K562 (cell line): Measurements from ENCODE around the gene ADRA2B. TPM values are rescaled to one million over a fixed set of nuclear protein-coding genes. Genes with fewer than 3 reads are reported as not detected.

Source experiments
- ATAC-seq: fragments of 200-7000 bp; cut with Tn5 transposase; 3 replicates; pipeline ENCODE4 v1.9.1; 2020; ENCODE audit warnings: moderate library complexity
- BruUV-seq: library from RNA; stranded (reverse); fragments of 400-500 nt; replicated peaks from 2 replicates; lab custom pipeline; 2021; lab: Mats Ljungman, UMichigan
- CTCF ChIA-PET: fragments of 300-600 bp; formaldehyde crosslinking; extraction: SDS; loops from one replicate; lab custom pipeline; 2021; ENCODE audit warnings: low intra/inter-chr PET ratio; lab: Yijun Ruan, JAX
- POLR2A ChIA-PET: fragments of 300-600, 350-650 bp; sonication (Branson Sonifier 250); formaldehyde crosslinking; extraction: SDS; loops from one replicate; lab custom pipeline; 2021; ENCODE audit warnings: antibody characterized with exemption, inconsistent platforms; lab: Yijun Ruan, JAX
- DNase-seq, 4 experiments: peaks; one replicate each; pipeline versions ENCODE4 v3.0.0 to v3.0.0-alpha.2; 2011 to 2018; ENCODE audit warnings: low spot score in 3 of 4, mixed read lengths in 3 of 4; ENCODE audit errors: extremely low read depth in 1 of 4
- FAIRE-seq: peaks from 2 replicates; lab custom pipeline; 2011; peaks lifted over from hg19 to GRCh38; lab: Jason Lieb, UNC
- H2AFZ ChIP-seq: 2 replicates; pipeline ENCODE4 v1.6.0; 2011; ENCODE audit warnings: low read depth, low read length, control low read depth, inconsistent platforms
- H3K27ac ChIP-seq: fragments of 200-600 bp; 3 replicates; pipeline ENCODE4 v1.8.0; 2011; ENCODE audit warnings: low read depth, mild to moderate bottlenecking, control low read depth, inconsistent platforms, low read length, moderate library complexity, mixed read lengths; ENCODE audit errors: extremely low read depth
- H3K27me3 ChIP-seq, 2 experiments: fragments of 300-600 bp in 1 of 2; 2 replicates in 1 of 2; 3 replicates in 1 of 2; pipeline versions ENCODE4 v1.6.0 to v1.8.0; 2011; ENCODE audit warnings: inconsistent platforms in 2 of 2, low read length in 2 of 2, mild to moderate bottlenecking in 1 of 2, mixed read lengths in 1 of 2, moderate library complexity in 1 of 2; ENCODE audit not compliant: control insufficient read depth in 2 of 2, insufficient read depth in 2 of 2
- H3K36me3 ChIP-seq: fragments of 300-600 bp; 3 replicates; pipeline ENCODE4 v1.8.0; 2011; ENCODE audit warnings: mild to moderate bottlenecking, low read length, inconsistent platforms; ENCODE audit not compliant: control insufficient read depth, insufficient read depth
- H3K4me1 ChIP-seq, 2 experiments: fragments of 200-600 bp in 1 of 2; replicated peaks in 1 of 2; 2 replicates in 1 of 2; 3 replicates in 1 of 2; pipeline versions ENCODE4 v1.5.1 to v1.8.0; 2011; ENCODE audit warnings: inconsistent platforms in 2 of 2, low read length in 2 of 2, mild to moderate bottlenecking in 1 of 2, mixed read lengths in 1 of 2, moderate library complexity in 1 of 2; ENCODE audit not compliant: control insufficient read depth in 2 of 2, insufficient read depth in 2 of 2
- H3K4me2 ChIP-seq: 2 replicates; pipeline ENCODE4 v1.6.1; 2011; ENCODE audit warnings: low read length, control low read depth, inconsistent platforms, mixed read lengths; ENCODE audit not compliant: insufficient read depth
- H3K4me3 ChIP-seq: fragments of 200-600 bp; sonication (generic), shearing (Covaris generic); 2 replicates; pipeline ENCODE4 v1.5.1; 2016; ENCODE audit warnings: control low read depth, inconsistent platforms
- H3K79me2 ChIP-seq: fragments of 200-600 bp; 3 replicates; pipeline ENCODE4 v1.8.0; 2011; ENCODE audit warnings: low read length, inconsistent platforms; ENCODE audit not compliant: control insufficient read depth, insufficient read depth
- H3K9ac ChIP-seq, 2 experiments: 2 replicates each; pipeline versions ENCODE4 v1.6.0 to v1.6.1; 2011; ENCODE audit warnings: low read depth in 2 of 2, low read length in 2 of 2, control low read depth in 1 of 2, inconsistent platforms in 1 of 2, mild to moderate bottlenecking in 1 of 2, mixed read lengths in 1 of 2; ENCODE audit not compliant: insufficient read depth in 1 of 2
- H3K9me1 ChIP-seq: one replicate; pipeline ENCODE4 v1.6.0; 2011; ENCODE audit warnings: inconsistent platforms, mild to moderate bottlenecking, low read length, moderate library complexity; ENCODE audit not compliant: control insufficient read depth, insufficient read depth
- H3K9me3 ChIP-seq: replicated peaks from 2 replicates; pipeline ENCODE4 v1.5.1; 2011; ENCODE audit warnings: low read depth, low read length, inconsistent platforms; ENCODE audit not compliant: control insufficient read depth, insufficient read depth
- H4K20me1 ChIP-seq: replicated peaks from 2 replicates; pipeline ENCODE4 v1.6.1; 2011; ENCODE audit warnings: low read length, inconsistent platforms, mixed read lengths; ENCODE audit not compliant: control insufficient read depth, insufficient read depth
- CXXC5 ChIP-seq: fragments of 250-450 bp; sonication (Bioruptor Pico); IDR thresholded peaks from 2 replicates; pipeline ENCODE4 v1.8.0; 2022; ENCODE audit warnings: inconsistent platforms, mild to moderate bottlenecking, moderate library complexity
- EHMT2 ChIP-seq: fragments of 450-650 bp; IDR thresholded peaks from 2 replicates; pipeline ENCODE4 v1.6.1; 2018; ENCODE audit warnings: antibody characterized with exemption
- FOXP4 ChIP-seq: sonication (generic); formaldehyde crosslinking; IDR thresholded peaks from 2 replicates; pipeline ENCODE4 v1.8.0; 2022; ENCODE audit warnings: mild to moderate bottlenecking, missing genetic modification reagents, borderline replicate concordance
- HINFP ChIP-seq: fragments of 450-650 bp; conservative IDR thresholded peaks from 2 replicates; pipeline ENCODE4 v1.6.1; 2016; ENCODE audit warnings: missing genetic modification characterization, low read depth, mild to moderate bottlenecking, control low read depth, missing compliant biosample characterization
- NELFE ChIP-seq: IDR thresholded peaks from 2 replicates; pipeline ENCODE4 v1.6.1; 2011; ENCODE audit warnings: mild to moderate bottlenecking; ENCODE audit not compliant: insufficient read depth, insufficient read length
- NEUROD1 ChIP-seq: fragments of 150-350 bp; IDR thresholded peaks from 2 replicates; pipeline ENCODE4 v1.6.1; 2014; ENCODE audit warnings: borderline replicate concordance, low read length, low read depth; ENCODE audit not compliant: partially characterized antibody
- NFATC3 ChIP-seq: fragments of 450-650 bp; IDR thresholded peaks from 2 replicates; pipeline ENCODE4 v1.6.1; 2017; ENCODE audit warnings: mild to moderate bottlenecking
- POLR2AphosphoS2 ChIP-seq: IDR thresholded peaks from 2 replicates; pipeline ENCODE4 v1.6.1; 2012; ENCODE audit warnings: low read length, improper control_type of control experiment
- PYGO2 ChIP-seq: fragments of 450-650 bp; IDR thresholded peaks from 2 replicates; pipeline ENCODE4 v1.6.1; 2016; ENCODE audit warnings: mild to moderate bottlenecking, missing genetic modification characterization, moderate library complexity, missing compliant biosample characterization
- RCOR1 ChIP-seq, 2 experiments: IDR thresholded peaks; 2 replicates each; pipeline ENCODE4 v1.6.1; 2012; ENCODE audit warnings: low read depth in 2 of 2, low read length in 2 of 2, borderline replicate concordance in 1 of 2, improper control_type of control experiment in 1 of 2
- RNF2 ChIP-seq: sonication (generic); IDR thresholded peaks from 2 replicates; pipeline ENCODE4 v1.6.1; 2016
- SMAD2 ChIP-seq: fragments of 150-350 bp; IDR thresholded peaks from 2 replicates; pipeline ENCODE4 v1.6.1; 2014; ENCODE audit warnings: low read depth, mild to moderate bottlenecking, low read length
- SMARCE1 ChIP-seq: fragments of 450-650 bp; IDR thresholded peaks from 2 replicates; pipeline ENCODE4 v1.7.1; 2016; ENCODE audit warnings: mild to moderate bottlenecking
- TAL1 ChIP-seq: fragments of 450-650 bp; IDR thresholded peaks from 2 replicates; pipeline ENCODE4 v1.6.1; 2016; ENCODE audit warnings: mild to moderate bottlenecking
- TRIM24 ChIP-seq, 2 experiments: fragments of 450-650 bp; IDR thresholded peaks; 2 replicates each; pipeline ENCODE4 v1.6.1; 2016
- VEZF1 ChIP-seq: fragments of 200-800 bp; sonication (Bioruptor generic); IDR thresholded peaks from 2 replicates; pipeline ENCODE4 v1.6.1; 2017; ENCODE audit warnings: missing genetic modification characterization, missing compliant biosample characterization
- WGBS: fragments of 100-300 bp; shearing (Covaris generic); methylation state at CpG from one replicate; pipeline ENCODE4 v1.1.6; 2016; ENCODE audit warnings: low coverage, mixed read lengths; ENCODE audit not compliant: insufficient coverage; ENCODE audit errors: missing lambda C conversion rate; 5-methylcytosine and 5-hydroxymethylcytosine counted together
- in situ Hi-C: fragments of 300-500 bp; cut with MboI; formaldehyde crosslinking; loops from 4 replicates; pipeline ENCODE4 v1.15.0; 2018; ENCODE audit warnings: inconsistent platforms, mixed read lengths
- intact Hi-C: fragments of 100-400 bp; cut with micrococcal nuclease; formaldehyde crosslinking; loops from 2 replicates; pipeline ENCODE4 v1.14.2; 2022
- polyA plus RNA-seq, 8 experiments: library from polyadenylated mRNA; depleted of rRNA in 4 of 8; stranded (reverse) in 5 of 8; unstranded in 3 of 8; fragments of >200 nt; fragmentation: Nextera tagmentation in 2 of 8; fragmentation: Illumina TruSeq in 1 of 8; extraction: Ambion mirVana in 2 of 8; extraction: Trizol in 1 of 8; gene quantifications; 2 replicates each; pipeline versions ENCODE4 v1.2.1 to v1.2.3, GENCODE V29; 2011 to 2014; ENCODE audit warnings: inconsistent platforms in 1 of 8, missing spikeins in 1 of 8
- total RNA-seq, 7 experiments: library from RNA; depleted of rRNA in 6 of 7; stranded (reverse); fragments of >200 nt in 6 of 7; fragmentation: Illumina TruSeq in 2 of 7; extraction: Trizol in 2 of 7; gene quantifications; 2 replicates each; pipeline versions ENCODE4 v1.2.1 to v1.2.3, GENCODE V29; 2011 to 2021; ENCODE audit warnings: low replicate concordance in 1 of 7

Gene ADRA2B
- total and polyA plus RNA-seq, 9 of the 15 experiments (the other 6 are each of a cell fraction or from before 2014, with no cell fraction given), result not detected

GRCh38 chr2:96157649-96158553 is 41.5 kb upstream of the ADRA2B start:
- Histone ChIP-seq H3K79me2 (no peaks in the 10 kb centered on the region), H3K27ac (peak overlapping the region; percentile 82), H3K27me3 (no peaks in the 10 kb centered on the region), H3K4me1 (peaks cover 25 to 37% of the 10 kb centered on the region in 2 experiments), H3K4me3 (no peak overlapping the region; the same call in 1 of the 2 replicates), H3K9me3 (no peaks in the 10 kb centered on the region), H4K20me1 (no peaks in the 10 kb centered on the region), H3K4me2 (peak overlapping the region; percentile 71), H3K9me1 (peaks cover 3% of the 10 kb centered on the region), H3K36me3 (no peaks in the 10 kb centered on the region), H2AFZ (peak overlapping the region; percentile 99), H3K9ac (peak overlapping the region; percentile 67 to 90)
- intact Hi-C loops, result no loop called here
- DNase-seq (peak; percentile 77 to 93 (median 90)), ATAC-seq (peak; percentile 84), FAIRE-seq (peak; percentile 87)
- ChIA-PET CTCF (interaction anchor here (0.5 kb wide), 1 partner anchor 102 kb away, joined by 3 read pairs; no protein-coding TSS in a partner anchor), POLR2A (interaction anchor here (0.6 to 1.6 kb wide), 4 partner anchors 8 to 41 kb away, joined by 3 to 6 read pairs (median 4); no protein-coding TSS in a partner anchor)
- 15% methylated on average over 15 of the region's 19 CpGs for WGBS
- no TSS peak for BruUV-seq
- in situ Hi-C loops, result no loop called here
- TF ChIP-seq POLR2AphosphoS2 (no peak), TRIM24 (IDR thresholded peaks at IDR 0.05) (0 out of 4 replicates have a peak, but pooled peaks of 1 of the 2 experiments have one; percentile 25), SMAD2 (no peak), FOXP4 (CRISPR knock-in tag) (no peak), SMARCE1 (peak; percentile 44; the same call in 1 of the 2 replicates), TAL1 (no peak), NEUROD1 (peak; percentile 58), VEZF1 (CRISPR knock-in tag) (peak; percentile 84), RNF2 (peak; percentile 60; the same call in 1 of the 2 replicates), RCOR1 (IDR thresholded peaks at IDR 0.05; ENCODE audit: borderline replicate concordance in 1 of 2, low read depth in 2 of 2, low read length in 2 of 2) (peak in 1 of 2 experiments; percentile 12; a peak in 1 of 4 replicates), NFATC3 (no peak), CXXC5 (peak; percentile 48; the same call in 1 of the 2 replicates), EHMT2 (0 out of 2 replicates have a peak, but pooled peaks have one; percentile 26), PYGO2 (tag) (no peak), NELFE (no peak), HINFP (tag) (peak; percentile 96)
